Caki2 (cell line): ENCODE measurements around the gene DAGLA. TPM values are rescaled to one million over a fixed set of nuclear protein-coding genes. Genes with fewer than 3 reads are reported as not detected.
"Not testable (repeated sequence)": the region's sequence is repeated elsewhere in the genome, so short reads cannot be mapped to it uniquely, and the experiment has no call there.

ENCODE experiments used
- DNase-seq: peaks from one replicate; pipeline ENCODE4 v3.0.0-alpha.2; 2015; ENCODE audit warnings: low read depth
- in situ Hi-C: cut with HindIII; loops from 2 replicates; pipeline ENCODE4 v1.10.0; 2016; ENCODE audit warnings: low sequenced_read_pairs, low pct_unique_long_range_greater_than_20kb, mixed read lengths
- total RNA-seq: library from RNA; depleted of rRNA; stranded (reverse); fragments of >200 nt; shearing (Covaris generic); gene quantifications from 2 replicates; pipeline ENCODE4 v1.2.3, GENCODE V29; 2014; ENCODE audit warnings: low replicate concordance; rRNA removed

Gene DAGLA
- 0.74 and 2.4 TPM in 2 replicates for total RNA-seq

DNA sequence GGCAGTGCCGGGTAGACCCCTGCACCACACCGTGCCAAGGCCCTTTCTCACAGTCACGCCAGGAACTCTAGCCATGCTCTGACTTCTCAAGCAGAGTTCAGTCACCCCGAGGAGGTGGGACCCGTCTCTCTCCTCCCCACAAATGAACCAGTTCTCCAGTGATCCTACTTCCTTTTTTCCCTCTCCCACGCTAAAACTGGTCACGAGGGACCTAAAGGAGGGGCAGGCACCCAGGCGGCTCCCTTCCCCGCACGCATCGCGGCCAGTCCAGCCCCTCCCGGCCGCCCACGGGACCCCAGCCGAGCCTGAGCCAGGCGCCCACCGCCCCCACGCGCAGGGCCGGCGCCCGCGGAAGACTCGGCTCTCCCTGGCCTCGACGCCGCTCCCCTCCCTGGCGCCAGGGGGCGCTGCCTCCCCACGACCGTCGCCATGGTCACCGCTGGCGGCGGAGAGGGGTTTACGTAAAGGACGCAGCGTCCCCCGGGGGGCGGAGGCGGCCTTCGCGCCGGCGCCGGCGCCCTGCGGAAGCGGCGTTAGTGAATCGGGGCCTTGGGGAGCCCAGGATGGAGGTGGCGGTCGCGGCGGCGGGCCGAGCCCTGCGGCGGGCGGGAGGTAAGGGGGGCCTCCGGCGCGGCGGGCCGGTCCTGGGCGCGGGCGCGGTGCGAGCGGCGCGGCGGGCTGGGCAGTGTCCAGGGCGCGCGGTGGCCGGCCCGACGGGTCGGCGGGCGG is at the start of gene DAGLA:
DAGLA (plus strand) TSS at position 499 of the 729 bp plus-strand sequence. CDS start 39,765 bp downstream, outside the sequence.
- in situ Hi-C loops = no loop called here

DNA sequence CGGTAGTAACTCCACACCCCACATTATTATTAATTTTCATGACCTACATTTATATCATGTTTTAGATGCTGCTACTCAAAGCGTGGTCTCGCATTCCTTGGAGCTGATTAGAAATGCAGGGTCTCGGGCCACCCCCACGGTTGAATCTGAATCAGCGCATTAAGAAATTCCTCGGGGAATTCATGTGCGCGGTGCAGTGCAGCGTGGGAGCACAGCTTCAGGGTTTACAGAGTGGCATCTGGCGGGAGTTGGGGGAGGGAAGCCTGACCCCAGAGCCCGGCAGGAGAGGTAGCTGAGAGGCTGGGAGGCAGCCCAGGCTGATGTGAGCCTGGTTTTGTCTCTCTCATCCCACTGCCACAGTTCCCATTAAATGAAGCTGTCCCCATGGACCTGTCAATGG is 48.1 kb upstream of the DAGLA start:
- in situ Hi-C loops = no loop called here

More for the DNA sequence above, at the start of gene DAGLA:
- peak; percentile 50 for DNase-seq

DNA sequence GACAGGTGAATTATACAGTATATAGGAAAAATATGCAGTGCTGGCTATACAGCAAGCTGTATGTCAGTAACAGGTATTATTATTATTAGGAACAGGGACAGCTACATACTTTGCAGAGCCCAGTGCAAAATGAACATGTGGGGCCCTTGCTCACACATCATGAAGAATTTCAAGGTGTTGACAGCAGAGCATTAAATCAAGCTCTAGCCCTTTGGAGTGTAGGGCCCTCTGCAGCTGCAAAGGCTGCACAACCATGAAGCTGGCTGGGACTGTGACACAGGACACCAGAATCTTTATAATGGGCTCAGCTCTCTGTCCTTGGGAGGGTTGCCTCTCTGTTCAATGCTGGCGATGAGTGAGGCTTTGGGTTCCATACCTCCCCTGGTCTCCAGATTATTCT is 44.9 kb upstream of the DAGLA start:
- DNase-seq = no peak

More for the DNA sequence above, 48.1 kb upstream of the DAGLA start:
- DNase-seq = no peak

DNA sequence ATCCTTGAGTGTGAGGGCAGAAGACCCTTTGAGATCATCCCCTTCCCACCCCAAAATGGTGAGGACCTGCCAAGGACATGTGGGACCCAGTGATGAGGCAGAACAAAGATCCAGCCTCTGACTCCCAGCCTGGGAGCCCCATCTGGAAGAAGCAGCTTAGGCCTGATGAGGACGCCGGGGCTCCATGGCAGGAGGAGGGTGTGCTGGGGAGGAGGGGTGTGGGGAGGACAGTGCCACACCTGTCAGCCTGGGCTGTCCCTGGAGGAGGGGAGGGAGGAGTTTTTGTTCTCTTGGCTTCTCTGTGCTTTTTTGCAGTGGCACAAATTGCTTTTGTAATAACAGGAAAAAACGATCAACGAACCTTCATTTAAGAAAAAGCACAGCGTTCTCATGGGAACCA is 44.4 kb upstream of the DAGLA start:
- in situ Hi-C loops = no loop called here
- no peak for DNase-seq

More for the DNA sequence above, 44.9 kb upstream of the DAGLA start:
- in situ Hi-C loops = no loop called here

GRCh38 chr11:61636676-61637075 is 43.5 kb upstream of the DAGLA start:
- in situ Hi-C loops = no loop called here
- DNase-seq = no peak

- in situ Hi-C loops = no loop called here
- no peak for DNase-seq
These were observed 42.9 kb upstream of the DAGLA start for GRCh38 chr11:61637277-61637676.

GRCh38 chr11:61639816-61640443 is 40.3 kb upstream of the DAGLA start:
- no peak for DNase-seq
- in situ Hi-C loops = no loop called here

- no peak for DNase-seq
- in situ Hi-C loops = no loop called here
These were observed 38.0 kb upstream of the DAGLA start for GRCh38 chr11:61642162-61642561.

- in situ Hi-C loops = no loop called here
- no peak for DNase-seq
These were observed 34.9 kb upstream of the DAGLA start for GRCh38 chr11:61645179-61645868.

DNA sequence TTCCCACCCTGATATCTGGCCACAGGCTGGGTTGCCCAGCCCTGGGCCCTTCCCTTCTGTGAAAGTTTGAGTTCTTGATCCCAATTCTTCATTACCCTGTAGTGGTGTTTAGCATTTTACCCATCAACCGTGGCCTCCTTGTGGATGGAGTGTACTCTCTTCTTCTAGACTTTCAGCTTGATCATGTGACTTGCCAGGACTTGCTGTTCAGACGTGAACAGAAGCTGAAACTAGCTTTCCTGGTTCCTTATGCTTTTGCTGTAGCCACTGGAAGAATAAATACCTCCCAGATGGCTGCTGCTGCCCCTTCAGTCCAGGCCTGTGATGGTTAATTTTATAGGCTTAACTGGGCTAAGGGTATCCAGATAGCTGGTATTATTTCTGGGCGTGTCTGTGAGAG is 32.7 kb upstream of the DAGLA start:
- no peak for DNase-seq
- in situ Hi-C loops = no loop called here

GRCh38 chr11:61650781-61651571 is 29.2 kb upstream of the DAGLA start:
- in situ Hi-C loops = no loop called here
- no peak for DNase-seq

DNA sequence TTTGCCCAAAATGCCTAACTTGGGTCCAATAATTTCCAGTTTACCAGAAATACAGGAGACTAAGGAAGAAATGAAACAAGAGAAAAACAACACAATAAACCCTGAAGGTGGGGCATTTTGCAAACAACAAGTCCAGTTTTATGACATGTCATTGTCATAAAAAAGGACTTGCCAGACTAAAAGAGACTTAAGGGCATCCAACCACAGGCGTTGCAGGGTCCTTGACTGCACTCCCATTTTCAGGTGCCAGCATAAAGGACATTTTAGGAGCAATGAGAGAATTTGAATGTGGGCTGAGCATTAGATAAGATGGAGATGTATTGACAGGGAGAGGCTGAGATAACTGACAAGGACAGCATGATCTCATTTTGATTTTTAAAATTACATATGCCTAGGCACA is 28.1 kb upstream of the DAGLA start:
- in situ Hi-C loops = no loop called here

GRCh38 chr11:61654397-61654829 is 25.8 kb upstream of the DAGLA start:
- no peak for DNase-seq

More for the DNA sequence above, 28.1 kb upstream of the DAGLA start:
- no peak for DNase-seq

GRCh38 chr11:61655266-61656159 is 24.7 kb upstream of the DAGLA start:
- DNase-seq, in situ Hi-C loops: not testable (repeated sequence)

More at GRCh38 chr11:61654397-61654829, 25.8 kb upstream of the DAGLA start:
- in situ Hi-C loops = no loop called here

- in situ Hi-C loops = no loop called here
- no peak for DNase-seq
These were observed 23.7 kb upstream of the DAGLA start for GRCh38 chr11:61656347-61657077.

DNA sequence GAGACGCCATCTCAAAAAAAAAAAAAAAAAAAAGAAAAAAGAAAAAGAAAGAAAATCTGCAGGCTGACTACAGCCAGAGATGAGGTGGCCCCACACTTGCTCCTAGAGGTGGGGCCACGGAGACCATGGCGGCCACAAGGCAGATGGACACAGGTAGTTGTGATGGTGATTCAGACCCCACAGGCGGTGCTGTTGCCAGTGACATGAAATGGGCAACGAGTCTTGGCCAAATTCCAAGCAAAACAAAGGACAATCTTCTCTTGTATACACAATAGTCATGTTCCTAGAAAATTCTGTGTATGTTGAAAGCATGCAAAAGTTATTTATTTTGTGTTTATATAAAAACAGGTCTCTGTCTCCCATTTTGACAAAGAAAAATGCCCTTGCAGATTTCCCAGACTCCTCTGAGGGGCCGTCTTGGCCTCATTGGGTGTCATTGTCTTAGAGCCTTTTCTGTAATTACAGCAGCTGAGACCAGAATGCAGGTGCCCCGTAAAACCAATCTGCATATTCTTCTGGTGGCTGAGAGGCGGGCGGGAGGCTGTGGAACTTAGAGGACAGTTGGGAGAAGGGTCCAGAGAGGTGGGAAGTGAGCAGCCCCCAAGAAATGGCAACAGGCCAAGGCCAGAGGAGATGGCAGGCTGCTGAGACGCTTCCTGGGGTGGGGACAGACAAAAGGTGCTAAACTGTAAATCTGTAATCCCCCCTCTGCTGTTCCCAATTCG is 22.5 kb upstream of the DAGLA start:
- peak; percentile 63 for DNase-seq
- in situ Hi-C loops = no loop called here
